ENCODE results near the gene HDGFL2.
A peak's percentile ranks its signal among the peaks of the same experiment; 100 is the strongest.

HDGFL2 gene

DNA sequence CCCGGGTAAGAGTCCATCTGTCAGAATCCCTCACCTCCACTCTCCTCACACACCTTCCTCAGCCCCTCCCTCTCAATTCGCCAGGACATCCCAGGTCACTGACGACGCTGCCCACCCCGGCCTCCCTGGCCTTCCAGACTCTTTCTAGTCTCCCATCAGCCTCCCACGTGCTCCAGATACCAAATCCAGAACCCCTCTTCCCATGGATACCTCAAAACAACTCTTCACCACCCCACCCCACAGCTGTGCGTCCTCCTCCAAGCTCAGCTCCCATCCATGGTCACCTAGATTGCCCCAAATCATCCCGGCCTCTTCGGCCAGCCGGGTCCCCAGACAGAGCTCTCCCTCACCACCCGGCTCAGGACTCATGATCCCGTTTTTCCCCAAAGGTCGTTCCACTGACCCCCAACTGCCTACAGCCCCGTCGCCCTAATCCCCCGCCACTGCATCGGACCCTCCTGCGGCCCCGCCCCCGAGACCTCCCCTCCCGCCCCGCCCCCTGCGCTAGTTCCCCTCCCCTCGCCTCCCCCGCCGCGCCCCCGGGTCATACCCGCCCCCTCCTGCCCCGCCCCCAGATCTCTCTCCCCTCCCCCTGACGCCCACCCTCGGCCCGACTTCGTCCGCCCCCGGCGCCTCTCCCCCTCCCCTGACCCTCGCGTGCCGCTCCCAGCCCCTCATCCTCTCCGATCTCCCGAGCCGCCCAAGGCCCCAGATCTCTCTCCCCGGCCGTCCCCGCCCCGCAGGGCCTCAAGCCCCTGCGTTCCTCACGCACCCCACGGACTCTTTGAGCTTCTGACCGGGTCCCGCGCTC, 15.0 kb upstream of the HDGFL2 start:
- H3K4me3 ChIP-seq (ENCODE audit: low read length): peak overlapping the region; percentile 92
- TF ChIP-seq, protein P1, sequence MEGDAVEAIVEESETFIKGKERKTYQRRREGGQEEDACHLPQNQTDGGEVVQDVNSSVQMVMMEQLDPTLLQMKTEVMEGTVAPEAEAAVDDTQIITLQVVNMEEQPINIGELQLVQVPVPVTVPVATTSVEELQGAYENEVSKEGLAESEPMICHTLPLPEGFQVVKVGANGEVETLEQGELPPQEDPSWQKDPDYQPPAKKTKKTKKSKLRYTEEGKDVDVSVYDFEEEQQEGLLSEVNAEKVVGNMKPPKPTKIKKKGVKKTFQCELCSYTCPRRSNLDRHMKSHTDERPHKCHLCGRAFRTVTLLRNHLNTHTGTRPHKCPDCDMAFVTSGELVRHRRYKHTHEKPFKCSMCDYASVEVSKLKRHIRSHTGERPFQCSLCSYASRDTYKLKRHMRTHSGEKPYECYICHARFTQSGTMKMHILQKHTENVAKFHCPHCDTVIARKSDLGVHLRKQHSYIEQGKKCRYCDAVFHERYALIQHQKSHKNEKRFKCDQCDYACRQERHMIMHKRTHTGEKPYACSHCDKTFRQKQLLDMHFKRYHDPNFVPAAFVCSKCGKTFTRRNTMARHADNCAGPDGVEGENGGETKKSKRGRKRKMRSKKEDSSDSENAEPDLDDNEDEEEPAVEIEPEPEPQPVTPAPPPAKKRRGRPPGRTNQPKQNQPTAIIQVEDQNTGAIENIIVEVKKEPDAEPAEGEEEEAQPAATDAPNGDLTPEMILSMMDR (conservative IDR thresholded peaks at IDR 0.05; ENCODE audit: low read depth, low read length): no peak
- DNase-seq (ENCODE audit: low read depth): no peak

DNA sequence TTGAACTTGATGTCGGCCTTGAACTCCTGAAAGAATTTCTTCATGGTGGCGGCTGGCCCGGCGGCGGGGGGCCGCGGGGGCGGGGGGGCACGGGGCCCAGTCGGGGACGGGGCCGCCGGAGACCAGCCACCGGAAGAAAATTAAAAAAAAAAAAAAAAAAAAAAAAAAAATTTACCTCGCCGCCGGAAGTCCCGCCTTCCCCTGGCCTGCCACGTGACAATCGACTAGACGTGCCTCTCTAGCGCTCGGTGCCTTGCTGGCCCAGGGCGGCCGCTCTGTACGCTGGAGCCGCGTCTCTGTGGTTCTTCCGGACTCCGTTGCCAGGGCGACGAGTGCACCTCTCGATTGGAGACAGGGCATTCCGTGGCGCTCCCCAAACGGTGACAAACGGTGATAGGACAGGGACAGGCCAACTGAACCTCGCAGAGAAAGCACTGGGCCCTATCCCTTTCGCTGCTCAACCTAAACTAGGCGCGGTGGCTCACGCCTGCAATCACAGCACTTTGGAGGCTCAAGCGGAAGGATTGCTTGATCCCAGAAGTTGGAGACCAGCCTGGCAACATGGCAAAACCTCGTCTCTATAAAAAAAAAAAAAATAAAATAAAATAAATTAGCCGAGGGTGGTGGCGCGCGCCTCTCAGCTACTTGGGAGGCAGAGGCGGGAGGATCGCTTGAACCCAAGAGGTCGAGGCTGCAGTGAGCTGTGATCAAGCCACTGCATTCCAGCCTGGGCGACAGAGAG, 14.3 kb upstream of the HDGFL2 start, which contains the start of gene UBXN6:
Gene UBXN6, minus strand, starts transcription at position 141 of the 742 bp plus-strand sequence. Its CDS starts 97 bp downstream, at position 44.
- TF ChIP-seq, protein P1 (conservative IDR thresholded peaks at IDR 0.05; ENCODE audit: low read depth, low read length): no peak
- DNase-seq (ENCODE audit: low read depth): peak; percentile 96
- H3K4me3 ChIP-seq (ENCODE audit: low read length): peak within 1 kb of the TSS; percentile 92

DNA sequence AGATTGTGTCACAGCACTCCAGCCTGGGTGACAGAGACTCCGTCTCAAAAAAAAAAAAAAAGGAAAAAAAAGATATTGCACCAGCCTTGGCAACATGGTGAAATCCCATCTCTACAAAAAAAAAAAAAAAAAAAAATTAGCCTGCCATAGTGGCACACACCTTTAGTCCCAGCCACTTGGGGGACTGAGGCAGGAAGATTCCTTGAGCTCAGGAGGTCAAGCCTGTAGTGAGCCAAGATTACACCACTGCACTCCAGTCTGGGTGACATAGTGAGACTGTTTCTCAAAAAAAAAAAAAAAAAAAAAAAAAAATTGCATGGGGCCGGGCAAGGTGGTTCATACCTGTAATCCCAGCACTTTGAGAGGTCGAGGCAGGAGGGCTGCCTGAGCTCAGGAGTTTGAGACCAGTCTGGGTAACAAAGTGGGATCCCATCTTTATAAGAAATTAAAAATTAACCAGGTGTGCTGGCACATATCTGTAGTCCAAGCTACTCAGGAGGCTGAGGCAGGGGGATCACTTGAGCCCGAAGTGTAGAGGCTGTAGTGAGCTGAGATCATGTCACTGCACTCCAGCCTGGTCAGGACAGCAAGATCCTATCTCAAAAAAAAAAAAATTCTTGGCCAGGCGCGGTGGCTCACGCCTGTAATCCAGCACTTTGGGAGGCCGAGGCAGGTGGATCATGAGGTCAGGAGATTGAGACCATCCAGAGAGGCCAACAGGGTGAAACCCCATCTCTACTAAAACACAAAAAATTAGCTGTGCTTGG, 7.1 kb upstream of the HDGFL2 start:
- no peak for DNase-seq (ENCODE audit: low read depth)
- TF ChIP-seq, protein P1 (conservative IDR thresholded peaks at IDR 0.05; ENCODE audit: low read depth, low read length): no peak
- no peak overlapping the region for H3K4me3 ChIP-seq (ENCODE audit: low read length)

DNA sequence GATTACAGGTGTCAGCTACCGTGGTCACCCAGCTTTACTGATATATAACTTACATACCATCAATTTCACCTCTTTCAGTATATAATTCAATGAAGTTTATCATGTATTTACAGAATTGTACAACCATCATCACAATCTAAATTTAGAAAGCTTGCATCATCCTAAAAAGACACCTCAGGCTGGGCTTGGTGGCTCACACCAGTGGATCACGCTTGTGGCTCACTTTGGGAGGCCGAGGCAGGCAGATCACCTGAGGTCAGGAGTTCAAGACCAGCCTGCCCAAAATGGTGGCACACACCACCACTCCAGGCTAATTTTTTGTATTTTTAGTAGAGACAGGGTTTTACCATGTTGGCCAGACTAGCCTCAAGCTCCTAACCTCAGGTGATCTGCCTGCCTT, 4.3 kb upstream of the HDGFL2 start:
- DNase-seq (ENCODE audit: low read depth): no peak
- TF ChIP-seq, protein P1 (conservative IDR thresholded peaks at IDR 0.05; ENCODE audit: low read depth, low read length): no peak
- H3K4me3 ChIP-seq (ENCODE audit: low read length): no peak overlapping the region

DNA sequence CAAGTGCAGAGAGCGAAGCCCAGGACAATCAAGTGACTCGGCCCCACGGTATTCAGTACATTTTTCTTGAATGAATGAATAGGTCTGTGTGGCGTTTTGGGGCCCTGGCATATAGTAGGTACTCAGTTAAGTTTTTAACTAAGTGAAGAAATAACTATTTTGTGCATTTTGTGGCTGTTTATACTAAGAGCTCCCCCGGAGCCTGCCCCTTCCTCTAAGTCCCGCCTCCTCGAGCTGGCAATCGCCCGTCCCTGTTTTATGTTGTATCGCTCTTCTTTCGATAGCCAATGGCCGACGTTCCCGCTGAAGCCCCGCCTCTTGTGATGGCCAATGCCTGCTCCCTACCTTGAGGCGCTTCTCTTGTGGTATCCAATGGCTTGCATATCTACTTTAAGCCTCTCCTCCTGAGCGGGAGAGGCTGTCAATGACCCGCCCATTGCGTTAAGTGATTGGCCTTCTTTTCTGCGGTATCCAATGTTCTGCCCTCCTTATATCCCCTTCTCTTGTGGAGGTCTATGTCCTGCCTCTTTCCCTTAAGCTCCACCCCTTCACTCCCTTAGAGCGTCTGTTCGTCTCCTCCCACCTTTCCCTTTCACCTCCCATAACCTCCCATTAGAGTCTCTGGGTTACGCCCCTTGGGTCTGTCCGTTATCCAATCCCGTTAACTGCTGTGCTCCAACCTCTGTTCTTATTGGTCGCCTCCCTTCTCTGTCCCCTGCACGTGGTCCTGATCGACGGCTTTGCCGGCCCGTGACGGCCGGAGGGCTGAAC, 509 bp upstream of the HDGFL2 start:
- TF ChIP-seq, protein P1 (conservative IDR thresholded peaks at IDR 0.05; ENCODE audit: low read depth, low read length): no peak

DNA sequence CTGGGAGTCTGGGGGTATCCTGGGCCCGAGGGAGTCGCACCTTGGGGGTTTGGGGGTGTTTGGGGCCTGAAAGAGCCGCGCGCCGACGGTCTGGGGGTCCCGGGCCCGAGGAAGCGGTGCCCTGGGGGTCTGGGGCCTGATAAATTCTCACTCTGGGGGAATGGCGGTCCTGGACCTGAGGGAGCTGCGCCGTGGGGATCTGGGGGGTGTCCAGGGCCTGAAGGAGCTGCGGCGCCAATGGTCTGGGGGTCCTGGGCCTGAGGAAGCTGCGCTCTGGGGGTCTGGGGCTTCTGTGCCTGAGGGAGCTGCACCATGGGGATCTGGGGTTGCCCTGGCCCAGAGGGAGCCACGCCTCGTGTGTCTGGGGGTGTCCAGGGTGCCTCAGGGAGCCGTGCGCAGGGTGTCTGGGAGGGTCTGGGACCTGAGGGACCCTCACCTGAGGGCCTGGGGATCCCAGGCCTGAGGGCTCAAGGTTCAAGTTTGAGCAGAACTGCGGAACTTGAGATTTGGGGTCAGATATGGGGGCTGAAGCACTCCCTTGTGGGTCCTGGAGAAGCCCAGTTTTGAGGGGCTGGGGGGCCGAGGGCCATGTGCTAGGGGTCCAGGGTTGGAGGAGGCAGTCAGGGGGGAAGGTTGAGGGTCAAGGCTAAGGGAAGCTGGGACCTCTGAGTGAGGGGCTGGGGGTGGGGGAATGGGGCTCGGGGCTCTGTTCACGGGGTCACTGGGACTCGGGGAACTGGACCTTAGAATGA, 1.1 kb downstream of the HDGFL2 start:
- peak overlapping the region; percentile 77 for H3K4me3 ChIP-seq (ENCODE audit: low read length)
- TF ChIP-seq, protein P1 (conservative IDR thresholded peaks at IDR 0.05; ENCODE audit: low read depth, low read length): no peak
- DNase-seq (ENCODE audit: low read depth): no peak

More for the DNA sequence above, 509 bp upstream of the HDGFL2 start:
- H3K4me3 ChIP-seq (ENCODE audit: low read length): peak overlapping the region; percentile 75
- DNase-seq (ENCODE audit: low read depth): peak; percentile 100

Data from retinal pigment epithelial cell (primary cell).